Measurements from ENCODE around the gene OMP.

Gene OMP

DNA sequence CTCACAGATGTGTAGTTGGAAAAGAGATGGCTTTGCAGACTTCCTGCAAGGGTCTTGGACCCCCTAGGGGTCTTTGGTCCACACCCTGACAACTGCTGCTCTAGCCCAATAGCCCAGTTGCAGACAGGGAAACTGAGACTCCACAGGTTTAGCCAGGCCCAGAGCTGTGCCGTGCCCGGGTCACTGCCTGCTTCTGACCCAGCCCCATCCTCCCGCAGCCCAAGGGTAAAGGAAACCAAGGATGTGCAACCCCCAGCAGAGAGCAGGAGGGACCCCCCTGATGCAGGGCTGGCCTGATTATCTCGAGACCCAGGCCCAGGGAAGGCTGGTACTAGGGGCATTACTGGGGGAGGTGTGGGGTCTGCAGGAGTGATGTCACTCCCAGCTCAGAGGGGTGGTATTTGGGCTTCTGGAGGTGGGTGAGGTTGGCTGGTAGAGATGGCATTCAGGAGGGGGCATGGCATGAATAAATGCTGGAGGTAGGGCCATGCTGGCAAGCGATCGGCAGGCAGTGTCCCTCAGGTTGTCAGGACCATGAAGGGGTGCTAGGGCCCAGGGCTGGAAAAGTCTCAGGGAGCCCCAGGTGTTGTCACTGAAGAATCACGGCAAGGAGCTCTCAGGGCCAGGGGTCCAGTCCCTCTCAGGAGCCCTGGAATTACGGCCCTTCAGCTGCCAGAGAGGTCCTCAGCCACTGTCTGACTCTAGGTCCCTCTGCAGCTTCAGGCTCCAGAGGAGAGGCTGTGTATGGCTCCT is 46.5 kb downstream of the OMP start:
- TF ChIP-seq, protein P1, sequence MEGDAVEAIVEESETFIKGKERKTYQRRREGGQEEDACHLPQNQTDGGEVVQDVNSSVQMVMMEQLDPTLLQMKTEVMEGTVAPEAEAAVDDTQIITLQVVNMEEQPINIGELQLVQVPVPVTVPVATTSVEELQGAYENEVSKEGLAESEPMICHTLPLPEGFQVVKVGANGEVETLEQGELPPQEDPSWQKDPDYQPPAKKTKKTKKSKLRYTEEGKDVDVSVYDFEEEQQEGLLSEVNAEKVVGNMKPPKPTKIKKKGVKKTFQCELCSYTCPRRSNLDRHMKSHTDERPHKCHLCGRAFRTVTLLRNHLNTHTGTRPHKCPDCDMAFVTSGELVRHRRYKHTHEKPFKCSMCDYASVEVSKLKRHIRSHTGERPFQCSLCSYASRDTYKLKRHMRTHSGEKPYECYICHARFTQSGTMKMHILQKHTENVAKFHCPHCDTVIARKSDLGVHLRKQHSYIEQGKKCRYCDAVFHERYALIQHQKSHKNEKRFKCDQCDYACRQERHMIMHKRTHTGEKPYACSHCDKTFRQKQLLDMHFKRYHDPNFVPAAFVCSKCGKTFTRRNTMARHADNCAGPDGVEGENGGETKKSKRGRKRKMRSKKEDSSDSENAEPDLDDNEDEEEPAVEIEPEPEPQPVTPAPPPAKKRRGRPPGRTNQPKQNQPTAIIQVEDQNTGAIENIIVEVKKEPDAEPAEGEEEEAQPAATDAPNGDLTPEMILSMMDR (IDR thresholded peaks at IDR 0.05; ENCODE audit: insufficient read depth, low read depth, low read length, missing control alignments): no peak
- H3K4me3 ChIP-seq (ENCODE audit: low read length): no peak overlapping the region
- DNase-seq (ENCODE audit: low read depth): no peak

GRCh38 chr11:77149716-77150392 is 47.2 kb downstream of the OMP start:
- H3K4me3 ChIP-seq (ENCODE audit: low read length): no peak overlapping the region

DNA sequence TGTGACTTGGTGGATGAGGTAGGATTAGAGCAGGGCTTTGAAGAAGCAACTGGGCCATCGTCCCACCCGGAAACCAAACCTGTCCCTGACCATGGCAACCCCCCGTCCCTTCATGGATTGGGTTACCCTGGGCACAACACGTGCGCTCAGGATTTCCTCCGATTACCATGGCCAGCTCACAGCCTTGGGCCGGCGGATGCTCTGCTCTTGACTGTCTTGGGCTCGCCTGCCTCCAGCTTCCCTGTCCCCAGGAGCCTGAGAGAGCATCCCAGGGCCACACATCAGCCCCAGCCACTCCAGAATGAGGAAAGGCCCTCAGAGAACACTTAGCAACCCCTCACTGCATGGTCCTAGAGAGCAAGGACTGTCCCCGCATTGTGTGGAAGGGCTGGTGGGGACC is 48.2 kb downstream of the OMP start:
- no peak for DNase-seq (ENCODE audit: low read depth)
- TF ChIP-seq, protein P1 (IDR thresholded peaks at IDR 0.05; ENCODE audit: insufficient read depth, low read depth, low read length, missing control alignments): no peak
- H3K4me3 ChIP-seq (ENCODE audit: low read length): no peak overlapping the region

More at GRCh38 chr11:77149716-77150392, 47.2 kb downstream of the OMP start:
- TF ChIP-seq, protein P1 (IDR thresholded peaks at IDR 0.05; ENCODE audit: insufficient read depth, low read depth, low read length, missing control alignments): no peak
- no peak for DNase-seq (ENCODE audit: low read depth)

DNA sequence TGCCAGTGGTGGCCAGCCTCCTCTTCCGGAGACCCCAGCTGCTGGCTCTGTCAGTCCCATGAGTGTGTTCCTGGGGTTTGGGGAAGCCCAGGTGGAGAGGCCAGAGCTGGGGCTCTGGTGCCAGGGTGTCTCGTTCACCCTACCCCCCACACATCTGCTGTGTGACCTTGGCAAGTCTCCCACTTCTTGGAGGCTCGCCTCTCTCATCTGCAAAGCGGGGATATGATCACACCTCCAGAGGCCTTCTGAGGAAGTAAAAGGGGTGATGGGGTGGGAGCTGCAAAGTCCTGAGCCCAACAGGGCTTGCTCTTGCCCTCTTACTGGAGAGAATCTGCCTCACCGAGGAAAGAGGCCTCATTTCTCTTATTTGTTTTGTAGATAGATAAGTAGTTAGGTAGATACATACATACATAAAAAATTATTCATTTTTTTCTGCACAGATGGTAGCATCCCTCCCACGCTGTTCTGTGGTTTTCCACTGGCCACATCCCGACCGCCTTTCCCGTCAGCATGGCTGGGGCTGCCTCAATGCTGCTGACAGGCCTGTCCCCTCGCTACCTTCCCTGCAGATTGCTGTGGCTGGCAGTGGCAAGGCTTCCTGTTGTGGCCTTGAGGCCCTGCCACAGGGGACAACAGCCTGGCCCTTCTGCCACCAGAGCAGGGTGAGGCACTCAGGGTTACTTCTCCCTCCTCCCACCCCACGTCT is 49.3 kb downstream of the OMP start:
- TF ChIP-seq, protein P1 (IDR thresholded peaks at IDR 0.05; ENCODE audit: insufficient read depth, low read depth, low read length, missing control alignments): no peak
- no peak overlapping the region for H3K4me3 ChIP-seq (ENCODE audit: low read length)
- DNase-seq (ENCODE audit: low read depth): no peak

DNA sequence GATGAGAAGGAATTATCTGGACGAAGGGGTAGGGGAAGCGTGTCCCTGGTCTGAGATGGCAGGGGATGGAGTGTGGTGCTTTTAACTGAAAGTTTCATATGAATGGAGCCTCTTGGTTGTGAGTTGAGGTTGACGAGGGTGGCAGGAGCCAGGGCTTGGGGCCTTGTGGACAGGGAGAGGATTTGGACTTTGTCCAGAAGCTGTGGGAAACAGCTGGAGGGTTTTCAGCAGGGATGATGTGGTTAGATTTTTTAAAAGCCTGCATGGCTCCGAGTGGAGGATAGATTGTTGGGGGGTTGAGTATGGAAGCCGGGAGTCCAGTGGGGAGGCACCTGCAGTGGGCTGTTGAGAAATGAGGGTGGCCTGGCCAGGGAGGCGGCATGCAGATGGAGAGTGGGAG is 50.2 kb downstream of the OMP start:
- TF ChIP-seq, protein P1 (IDR thresholded peaks at IDR 0.05; ENCODE audit: insufficient read depth, low read depth, low read length, missing control alignments): no peak
- no peak for DNase-seq (ENCODE audit: low read depth)

More for the DNA sequence above, 50.2 kb downstream of the OMP start:
- H3K4me3 ChIP-seq (ENCODE audit: low read length): no peak overlapping the region
